ENCODE results near the gene RASL10A.

Gene RASL10A

GRCh38 chr22:29331658-29332300 lies 16.3 kb upstream of the RASL10A start:
- peaks cover 31% of the 10 kb centered on the region for H3K36me3 Mint-ChIP-seq
- peak overlapping the region; percentile 50 for H3K27ac Mint-ChIP-seq
- no peak for DNase-seq (ENCODE audit: low spot score in 2 of 2)
- ATAC-seq: no peak
- no peaks in the 10 kb centered on the region for H3K4me1 Mint-ChIP-seq
- H3K4me3 Mint-ChIP-seq: no peak overlapping the region
- H3K9me3 Mint-ChIP-seq: no peaks in the 10 kb centered on the region

DNA sequence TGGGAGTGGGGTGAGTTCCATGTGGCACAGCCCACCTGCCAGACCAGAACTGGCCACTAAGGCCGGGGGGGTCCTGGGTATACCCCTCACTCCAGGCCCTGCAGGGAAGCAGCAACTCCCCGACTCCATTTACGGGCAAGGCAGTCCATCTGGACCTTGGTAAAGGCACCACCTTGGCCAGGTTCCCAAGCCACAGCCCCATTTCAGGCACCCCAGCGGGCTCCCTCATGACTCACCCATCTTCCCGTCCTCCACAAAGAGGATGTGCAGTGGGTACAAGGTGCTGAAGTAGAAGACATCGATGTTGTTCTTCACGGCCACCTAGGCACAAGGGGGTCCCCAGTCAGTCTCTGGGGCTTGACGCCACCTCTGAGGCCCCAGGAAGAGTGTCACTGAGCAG lies 15.7 kb upstream of the RASL10A start:
- Mint-ChIP-seq H3K36me3 (peaks cover 25% of the 10 kb centered on the region), H3K9me3 (no peaks in the 10 kb centered on the region), H3K27ac (peak overlapping the region; percentile 50), H3K4me1 (no peaks in the 10 kb centered on the region), H3K4me3 (no peak overlapping the region)
- no peak for DNase-seq (ENCODE audit: low spot score in 2 of 2)
- no peak for ATAC-seq

GRCh38 chr22:29330753-29331152 lies 15.3 kb upstream of the RASL10A start:
- H3K27ac Mint-ChIP-seq: no peak overlapping the region
- H3K9me3 Mint-ChIP-seq: no peaks in the 10 kb centered on the region
- H3K36me3 Mint-ChIP-seq: peaks cover 22% of the 10 kb centered on the region
- H3K4me1 Mint-ChIP-seq: no peaks in the 10 kb centered on the region
- no peak for DNase-seq (ENCODE audit: low spot score in 2 of 2)
- ATAC-seq: no peak
- H3K4me3 Mint-ChIP-seq: no peak overlapping the region

- Mint-ChIP-seq H3K4me3 (no peak overlapping the region), H3K27ac (no peak overlapping the region), H3K9me3 (no peaks in the 10 kb centered on the region), H3K36me3 (peaks cover 22% of the 10 kb centered on the region), H3K4me1 (no peaks in the 10 kb centered on the region)
- DNase-seq (ENCODE audit: low spot score in 2 of 2) (no peak), ATAC-seq (no peak)
Measured at GRCh38 chr22:29330291-29330690, 14.8 kb upstream of the RASL10A start.

- ATAC-seq: no peak
- H3K36me3 Mint-ChIP-seq: peaks cover 22% of the 10 kb centered on the region
- H3K4me1 Mint-ChIP-seq: no peaks in the 10 kb centered on the region
- peak overlapping the region; percentile 77 for H3K27ac Mint-ChIP-seq
- no peak overlapping the region for H3K4me3 Mint-ChIP-seq
- DNase-seq (ENCODE audit: low spot score in 2 of 2): no peak
- H3K9me3 Mint-ChIP-seq: no peaks in the 10 kb centered on the region
Measured at GRCh38 chr22:29329581-29329980, 14.1 kb upstream of the RASL10A start.

DNA sequence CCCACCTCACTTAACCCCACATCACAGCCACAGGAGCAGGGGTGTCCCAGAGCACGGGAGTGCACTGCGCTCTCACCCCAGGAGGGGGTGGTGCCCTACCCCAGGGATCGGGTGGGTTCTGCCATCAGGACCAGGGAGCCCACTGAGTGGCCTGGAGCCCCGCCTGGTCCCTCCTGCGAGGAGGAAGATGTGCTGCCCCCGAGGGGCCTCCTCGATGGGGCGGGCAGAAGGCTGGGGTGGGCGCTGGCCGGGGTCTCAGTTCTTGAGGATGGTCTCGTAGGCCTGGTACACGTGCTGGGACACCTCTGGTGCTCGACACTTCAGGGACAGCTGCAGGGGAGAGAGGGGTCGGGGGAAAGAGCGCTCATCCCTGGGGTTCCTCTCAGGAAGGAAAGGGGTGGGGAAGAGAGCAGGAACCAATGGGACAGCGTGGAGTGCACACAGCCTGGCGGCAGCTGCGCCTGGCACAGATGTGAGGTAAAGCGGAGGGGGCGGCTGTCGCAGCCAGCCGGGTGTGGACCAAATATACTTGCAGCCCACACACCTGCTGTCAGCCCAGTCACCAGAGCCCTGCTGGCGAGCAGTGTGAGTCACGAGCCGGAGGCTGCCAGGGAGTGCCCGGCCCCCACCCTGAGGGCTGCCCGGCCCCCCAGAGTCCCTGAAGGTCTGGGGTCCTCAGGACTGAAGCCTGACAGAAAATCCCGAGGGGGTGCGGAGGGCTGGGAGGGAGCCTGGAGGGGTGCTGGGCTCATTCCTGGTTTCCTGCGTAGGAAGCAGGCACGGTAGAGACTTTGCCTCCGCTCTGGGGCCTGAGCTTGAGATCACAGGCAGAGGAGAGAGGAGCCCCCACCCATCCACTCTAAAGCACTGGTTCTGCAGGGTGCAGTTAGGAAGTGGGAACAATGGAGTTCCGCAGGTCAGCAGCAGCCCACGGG lies 13.3 kb upstream of the RASL10A start:
- peaks cover 26% of the 10 kb centered on the region for H3K36me3 Mint-ChIP-seq
- no peak overlapping the region for H3K4me3 Mint-ChIP-seq

GRCh38 chr22:29328055-29328454 lies 12.6 kb upstream of the RASL10A start:
- Mint-ChIP-seq H3K36me3 (peaks cover 19% of the 10 kb centered on the region), H3K4me1 (no peaks in the 10 kb centered on the region), H3K27ac (no peak overlapping the region), H3K4me3 (no peak overlapping the region), H3K9me3 (no peaks in the 10 kb centered on the region)
- no peak for ATAC-seq
- DNase-seq (ENCODE audit: low spot score in 2 of 2): no peak

More for the DNA sequence above, 13.3 kb upstream of the RASL10A start:
- H3K4me1 Mint-ChIP-seq: no peaks in the 10 kb centered on the region
- H3K9me3 Mint-ChIP-seq: no peaks in the 10 kb centered on the region
- ATAC-seq (no peak), DNase-seq (ENCODE audit: low spot score in 2 of 2) (no peak)
- H3K27ac Mint-ChIP-seq: peak overlapping the region; percentile 77

DNA sequence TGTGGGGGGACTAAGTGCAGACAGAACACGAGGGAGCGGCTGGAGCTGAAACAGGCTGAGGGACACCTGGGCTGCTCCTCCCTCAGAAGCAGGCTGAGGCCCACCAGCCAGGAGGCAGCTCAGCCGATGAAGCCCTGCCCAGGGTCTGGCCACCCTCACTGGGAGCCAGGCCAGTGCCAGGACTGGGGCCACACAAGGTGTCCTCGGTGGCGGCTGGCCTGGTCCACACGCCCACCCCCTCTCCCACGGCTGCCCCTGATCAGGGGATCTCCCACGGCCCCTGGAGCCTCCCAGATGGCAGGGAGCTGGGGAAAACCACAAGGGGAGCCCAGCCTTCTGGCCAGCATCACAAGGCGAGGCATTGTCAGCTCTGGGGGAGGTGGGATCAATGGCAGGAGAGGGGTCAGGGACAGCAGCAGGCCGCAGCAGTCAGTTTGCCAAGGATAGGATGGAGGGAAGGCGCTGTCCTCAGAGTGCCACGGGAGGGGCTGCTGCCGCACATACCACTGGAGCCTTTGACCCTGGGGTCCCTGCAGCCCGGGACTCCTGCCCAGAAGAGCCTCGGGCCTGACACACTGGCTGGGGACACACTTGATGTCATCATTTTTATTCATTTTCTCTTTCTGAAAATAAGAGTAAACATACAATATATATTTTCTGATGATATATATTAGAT lies 11.7 kb upstream of the RASL10A start:
- Mint-ChIP-seq H3K27ac (no peak overlapping the region), H3K36me3 (peaks cover 13% of the 10 kb centered on the region), H3K9me3 (no peaks in the 10 kb centered on the region), H3K4me1 (no peaks in the 10 kb centered on the region), H3K4me3 (no peak overlapping the region)
- DNase-seq (ENCODE audit: low spot score in 2 of 2): no peak
- peak; percentile 5 for ATAC-seq

GRCh38 chr22:29326481-29326880 lies 11.0 kb upstream of the RASL10A start:
- no peak for ATAC-seq
- no peaks in the 10 kb centered on the region for H3K9me3 Mint-ChIP-seq
- DNase-seq (ENCODE audit: low spot score in 2 of 2): no peak
- H3K36me3 Mint-ChIP-seq: peaks cover 10% of the 10 kb centered on the region
- no peak overlapping the region for H3K27ac Mint-ChIP-seq
- no peak overlapping the region for H3K4me3 Mint-ChIP-seq
- no peaks in the 10 kb centered on the region for H3K4me1 Mint-ChIP-seq

- DNase-seq (ENCODE audit: low spot score in 2 of 2) (no peak), ATAC-seq (no peak)
- Mint-ChIP-seq H3K4me1 (no peaks in the 10 kb centered on the region), H3K9me3 (no peaks in the 10 kb centered on the region), H3K27ac (no peak overlapping the region), H3K36me3 (peaks cover 10% of the 10 kb centered on the region), H3K4me3 (no peak overlapping the region)
Measured at GRCh38 chr22:29325785-29326315, 10.4 kb upstream of the RASL10A start.

GRCh38 chr22:29325356-29325755 lies 9.9 kb upstream of the RASL10A start:
- ATAC-seq: no peak
- no peak for DNase-seq (ENCODE audit: low spot score in 2 of 2)
- Mint-ChIP-seq H3K4me1 (no peaks in the 10 kb centered on the region), H3K36me3 (peaks cover 10% of the 10 kb centered on the region), H3K9me3 (no peaks in the 10 kb centered on the region), H3K4me3 (no peak overlapping the region), H3K27ac (no peak overlapping the region)

GRCh38 chr22:29323641-29324040 lies 8.1 kb upstream of the RASL10A start:
- H3K9me3 Mint-ChIP-seq: no peaks in the 10 kb centered on the region
- peak overlapping the region; percentile 8 for H3K27ac Mint-ChIP-seq

GRCh38 chr22:29320546-29320945 lies 5.0 kb upstream of the RASL10A start:
- no peaks in the 10 kb centered on the region for H3K4me1 Mint-ChIP-seq
- H3K36me3 Mint-ChIP-seq: peaks cover 4% of the 10 kb centered on the region
- H3K27ac Mint-ChIP-seq: no peak overlapping the region
- H3K9me3 Mint-ChIP-seq: no peaks in the 10 kb centered on the region
- no peak for ATAC-seq
- no peak for DNase-seq (ENCODE audit: low spot score in 2 of 2)
- no peak overlapping the region for H3K4me3 Mint-ChIP-seq

More at GRCh38 chr22:29323641-29324040, 8.1 kb upstream of the RASL10A start:
- Mint-ChIP-seq H3K36me3 (peaks cover 4% of the 10 kb centered on the region), H3K4me3 (no peak overlapping the region), H3K4me1 (no peaks in the 10 kb centered on the region)
- DNase-seq (ENCODE audit: low spot score in 2 of 2) (no peak), ATAC-seq (no peak)

DNA sequence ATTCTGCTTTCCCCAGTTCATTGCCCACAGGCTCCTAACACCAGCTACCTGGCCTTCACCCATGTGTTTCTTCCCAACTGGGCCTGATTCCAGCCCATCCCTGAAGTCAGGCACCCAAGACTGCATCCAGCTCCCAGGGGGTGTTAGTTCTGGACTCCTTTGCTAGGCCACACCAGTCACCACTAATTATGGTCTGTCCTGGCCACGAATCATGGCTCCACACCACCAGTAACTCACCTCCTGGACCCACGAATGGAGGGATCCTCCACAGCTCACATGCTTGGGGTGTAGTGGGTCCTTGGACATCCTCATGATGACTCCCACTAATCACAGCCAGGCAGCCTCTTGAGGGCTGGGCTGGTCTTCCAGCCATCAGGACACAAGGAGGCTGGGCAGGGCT lies 3.6 kb upstream of the RASL10A start:
- DNase-seq (ENCODE audit: low spot score in 2 of 2) (no peak), ATAC-seq (no peak)
- Mint-ChIP-seq H3K9me3 (no peaks in the 10 kb centered on the region), H3K4me1 (peaks cover 8% of the 10 kb centered on the region), H3K4me3 (no peak overlapping the region), H3K36me3 (peaks cover 2% of the 10 kb centered on the region), H3K27ac (no peak overlapping the region)

DNA sequence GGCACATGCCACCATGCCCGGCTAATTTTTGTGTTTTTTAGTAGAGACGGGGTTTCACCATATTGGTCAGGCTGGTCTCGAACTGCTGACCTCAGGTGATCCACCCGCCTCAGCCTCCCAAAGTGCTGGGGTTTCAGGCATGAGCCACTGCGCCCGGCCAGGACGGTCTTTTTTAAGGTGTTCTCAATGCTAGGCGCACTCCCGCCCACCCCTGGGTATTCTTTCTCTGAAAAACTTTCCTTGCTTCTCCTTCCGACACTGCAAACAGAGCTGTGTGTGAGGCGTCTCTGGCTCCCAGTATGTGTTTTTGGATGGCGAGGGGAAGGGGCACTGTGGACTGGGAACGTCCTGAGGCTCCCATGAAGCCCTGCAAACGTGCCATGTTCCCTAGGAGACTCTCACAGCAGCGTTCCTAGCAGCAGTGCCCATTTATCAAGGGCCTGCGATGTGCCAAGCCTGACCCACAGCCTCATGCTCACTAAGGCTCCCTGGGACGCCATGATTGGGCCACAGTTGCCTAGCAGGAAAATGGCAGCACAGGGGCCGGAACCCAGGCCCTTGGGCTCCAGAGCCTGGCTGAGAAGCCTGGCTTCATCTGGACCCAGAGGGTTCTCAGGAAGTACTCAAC lies 2.4 kb upstream of the RASL10A start:
- Mint-ChIP-seq H3K9me3 (no peaks in the 10 kb centered on the region), H3K4me1 (peaks cover 18% of the 10 kb centered on the region), H3K36me3 (no peaks in the 10 kb centered on the region), H3K4me3 (no peak overlapping the region), H3K27ac (no peak overlapping the region)
- DNase-seq (ENCODE audit: low spot score in 2 of 2) (no peak), ATAC-seq (no peak)

Data from stimulated activated effector memory CD8-positive, alpha-beta T cell treated with anti-CD3 and anti-CD28 coated beads, Interleukin-12 subunit alpha, Interleukin-12 subunit beta, amount 100 ng/mL, for 72 hours (primary cell).